ENCODE results near the gene KNDC1.
"Not testable (repeated sequence)": the region's sequence is repeated elsewhere in the genome, so short reads cannot be mapped to it uniquely, and the experiment has no call there.

The KNDC1 gene

DNA sequence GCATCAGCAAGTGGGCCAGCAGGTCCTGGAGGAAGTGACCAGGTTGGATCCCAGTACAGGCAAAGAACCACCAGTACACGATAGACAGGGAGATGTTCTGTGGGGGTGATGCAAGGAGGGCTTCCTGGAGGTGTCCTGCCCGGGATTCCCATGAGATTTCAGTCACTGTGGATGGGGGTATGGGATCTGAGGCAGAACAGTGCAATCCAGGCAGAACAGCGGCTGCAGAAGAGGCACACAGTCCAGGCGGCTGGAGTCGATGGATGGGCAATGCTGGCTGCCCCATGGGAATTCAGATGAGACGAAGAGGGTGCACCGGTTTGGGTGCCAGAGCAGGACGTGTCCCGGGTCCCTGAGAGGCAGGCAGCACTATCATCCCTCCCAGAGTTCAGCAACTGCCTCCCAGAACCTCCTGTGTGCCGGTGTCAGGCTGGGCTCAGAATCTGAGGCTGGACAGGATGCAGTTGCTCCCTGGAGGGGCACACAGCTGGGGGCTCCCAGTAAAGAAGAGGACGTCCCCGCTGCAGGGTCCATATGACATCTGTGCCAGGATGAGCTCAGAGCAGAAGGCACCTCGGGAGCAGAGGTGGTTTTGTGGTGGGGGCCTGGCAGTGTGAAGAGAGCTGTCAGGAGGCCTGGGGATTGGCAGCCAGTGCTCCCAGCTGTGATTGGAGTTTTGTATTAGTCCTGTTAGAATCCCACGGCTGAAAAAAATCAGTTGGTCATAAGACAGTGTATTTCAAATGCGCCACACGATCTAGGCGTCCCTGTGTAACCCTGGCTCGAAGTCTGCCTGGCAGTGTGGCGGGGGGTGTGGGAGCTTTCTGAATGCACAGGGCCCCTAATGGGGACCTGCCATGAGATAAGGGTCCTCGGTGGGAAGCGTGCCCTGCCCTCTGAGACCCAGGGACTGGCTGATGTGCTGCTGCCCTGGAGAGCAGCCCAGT, 3.2 kb downstream of the KNDC1 start:
- no peak for DNase-seq (ENCODE audit: low spot score)

DNA sequence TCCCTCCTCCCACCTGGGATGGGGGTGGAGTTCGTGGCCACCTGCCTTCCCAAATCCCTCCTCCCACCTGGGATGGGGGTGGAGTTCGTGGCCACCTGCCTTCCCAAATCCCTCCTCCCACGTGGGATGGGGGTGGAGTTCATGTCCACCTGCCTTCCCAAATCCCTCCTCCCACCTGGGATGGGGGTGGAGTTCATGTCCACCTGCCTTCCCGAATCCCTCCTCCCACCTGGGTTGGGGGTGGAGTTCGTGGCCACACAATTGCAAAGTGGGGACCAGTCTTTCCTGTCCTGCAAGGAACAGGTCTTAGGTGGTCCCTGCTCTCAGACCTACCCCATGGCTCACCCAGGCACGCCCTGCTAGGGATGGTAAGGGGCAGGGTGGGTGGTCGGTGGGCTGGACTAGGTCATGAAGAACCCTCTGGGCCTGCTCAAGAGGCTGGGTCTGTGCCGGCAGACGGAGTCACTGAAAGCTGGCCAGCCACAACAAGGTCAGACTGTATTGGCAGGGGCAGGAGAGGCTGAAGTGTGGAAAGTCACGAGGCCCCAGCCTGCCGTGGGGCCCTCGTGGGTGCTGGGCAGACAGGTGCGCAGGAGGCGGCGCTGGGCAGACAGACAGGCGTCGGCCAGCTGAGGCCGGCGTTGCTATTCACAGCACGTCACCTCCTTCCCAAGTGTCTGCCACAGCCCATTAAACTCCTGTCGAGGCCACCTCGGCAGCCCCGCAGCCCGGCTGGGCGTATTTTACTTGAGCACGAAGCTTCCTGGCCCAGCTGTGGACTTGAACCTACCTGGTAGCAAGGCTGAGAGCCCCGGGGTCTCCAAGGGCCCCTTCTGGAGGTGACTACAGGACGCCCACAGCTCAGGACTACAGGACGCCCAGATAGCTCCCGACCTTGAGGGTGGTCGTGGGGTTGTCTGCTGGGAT, 4.1 kb downstream of the KNDC1 start:
- DNase-seq (ENCODE audit: low spot score): no peak

DNA sequence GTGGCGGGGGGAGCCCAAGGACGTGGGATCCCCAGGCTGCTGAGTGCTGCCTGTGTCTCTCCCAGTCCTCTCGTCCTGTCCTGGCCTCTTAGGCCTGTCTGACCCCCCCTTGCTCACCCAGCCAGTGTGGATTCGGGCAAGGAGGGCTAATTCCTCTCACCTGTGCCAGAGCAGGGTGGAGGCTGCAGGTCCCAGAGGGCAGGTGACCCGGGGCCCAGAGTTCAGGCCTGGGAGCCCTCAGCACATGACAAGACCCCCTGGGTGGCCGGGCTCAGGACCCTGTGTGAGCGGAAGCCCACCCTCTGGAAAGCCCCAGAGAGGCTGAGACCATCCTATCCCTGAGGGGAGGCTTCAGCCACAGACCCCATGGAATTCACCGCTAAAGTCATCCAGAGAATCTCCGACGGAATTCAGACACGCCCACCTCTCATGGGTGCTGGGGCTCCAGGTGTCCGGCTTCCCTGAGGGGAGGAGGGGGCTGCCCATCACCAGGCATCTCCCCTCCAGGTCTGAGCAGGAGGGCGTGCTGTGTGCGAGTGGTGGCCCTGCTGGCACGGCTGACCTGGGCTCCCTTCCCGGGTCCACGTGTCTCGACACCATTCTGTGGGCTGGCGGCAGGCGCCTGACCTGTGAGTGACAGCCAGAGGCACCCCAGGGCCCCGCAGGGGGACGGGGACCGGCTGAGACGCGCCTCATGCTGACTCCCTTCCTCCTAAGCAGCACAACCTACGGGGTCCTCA, 5.0 kb downstream of the KNDC1 start:
- DNase-seq (ENCODE audit: low spot score): no peak

DNA sequence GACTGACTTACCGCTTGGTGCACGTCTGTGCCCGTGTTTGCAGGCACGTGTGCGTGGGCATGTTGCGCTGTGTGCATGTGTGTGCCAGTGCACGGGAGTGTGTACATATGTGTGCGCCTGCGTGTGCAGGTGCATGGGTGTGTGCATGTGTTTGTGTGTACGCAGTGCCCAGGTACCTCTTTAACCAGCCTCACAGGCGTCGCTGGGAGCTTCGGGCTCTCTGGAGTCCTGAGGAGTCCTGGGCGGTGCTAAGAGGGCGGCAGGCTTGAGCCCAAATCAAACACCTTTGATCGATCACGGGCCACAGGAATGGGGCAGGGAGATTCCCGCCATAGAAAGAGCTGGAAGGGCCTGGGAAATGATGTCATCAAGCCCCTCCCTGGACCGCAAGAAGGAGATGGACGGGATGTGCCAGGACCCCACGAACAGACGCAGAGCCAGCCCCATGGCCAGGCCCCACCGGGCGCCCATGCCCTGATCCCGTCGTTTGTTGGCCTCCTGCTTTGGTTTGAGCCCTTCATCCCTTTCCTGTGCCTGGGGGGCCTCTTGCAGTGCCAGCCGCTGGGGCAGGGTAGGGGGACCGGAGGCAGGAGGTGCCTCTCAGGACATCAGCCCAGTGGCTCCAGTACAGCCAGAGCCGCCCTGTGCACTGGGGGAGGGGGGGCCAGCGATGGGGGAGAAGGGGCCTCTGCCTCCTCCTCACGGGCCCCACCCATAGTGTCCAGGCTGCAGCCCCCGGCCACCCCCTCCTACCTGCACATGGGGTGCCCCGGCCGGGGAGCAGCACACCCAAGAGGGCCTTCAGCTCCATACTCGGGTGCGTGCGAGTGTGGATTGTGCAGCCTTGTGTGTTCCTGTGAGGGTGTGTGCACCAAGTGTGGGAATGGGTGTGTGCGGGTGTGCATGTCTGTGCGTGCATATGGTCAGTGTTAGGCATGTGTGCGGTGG, 5.8 kb downstream of the KNDC1 start:
- DNase-seq (ENCODE audit: low spot score): no peak

DNA sequence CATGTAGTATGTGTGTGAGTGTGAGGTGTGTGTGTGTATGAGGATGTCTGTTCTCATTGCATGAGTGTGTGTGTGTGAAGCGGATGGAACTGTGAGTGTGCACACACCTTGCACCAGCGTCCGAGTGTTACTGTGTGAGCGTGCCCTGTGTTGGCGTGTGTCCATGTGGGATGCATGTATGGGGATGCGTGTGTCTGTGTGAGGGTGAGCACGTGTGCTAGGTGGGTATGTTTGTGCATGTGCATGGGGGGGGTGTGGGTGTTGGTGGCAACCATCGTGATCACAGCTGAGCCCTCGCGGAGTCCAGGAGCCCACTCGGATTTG, 6.4 kb downstream of the KNDC1 start:
- no peak for DNase-seq (ENCODE audit: low spot score)

DNA sequence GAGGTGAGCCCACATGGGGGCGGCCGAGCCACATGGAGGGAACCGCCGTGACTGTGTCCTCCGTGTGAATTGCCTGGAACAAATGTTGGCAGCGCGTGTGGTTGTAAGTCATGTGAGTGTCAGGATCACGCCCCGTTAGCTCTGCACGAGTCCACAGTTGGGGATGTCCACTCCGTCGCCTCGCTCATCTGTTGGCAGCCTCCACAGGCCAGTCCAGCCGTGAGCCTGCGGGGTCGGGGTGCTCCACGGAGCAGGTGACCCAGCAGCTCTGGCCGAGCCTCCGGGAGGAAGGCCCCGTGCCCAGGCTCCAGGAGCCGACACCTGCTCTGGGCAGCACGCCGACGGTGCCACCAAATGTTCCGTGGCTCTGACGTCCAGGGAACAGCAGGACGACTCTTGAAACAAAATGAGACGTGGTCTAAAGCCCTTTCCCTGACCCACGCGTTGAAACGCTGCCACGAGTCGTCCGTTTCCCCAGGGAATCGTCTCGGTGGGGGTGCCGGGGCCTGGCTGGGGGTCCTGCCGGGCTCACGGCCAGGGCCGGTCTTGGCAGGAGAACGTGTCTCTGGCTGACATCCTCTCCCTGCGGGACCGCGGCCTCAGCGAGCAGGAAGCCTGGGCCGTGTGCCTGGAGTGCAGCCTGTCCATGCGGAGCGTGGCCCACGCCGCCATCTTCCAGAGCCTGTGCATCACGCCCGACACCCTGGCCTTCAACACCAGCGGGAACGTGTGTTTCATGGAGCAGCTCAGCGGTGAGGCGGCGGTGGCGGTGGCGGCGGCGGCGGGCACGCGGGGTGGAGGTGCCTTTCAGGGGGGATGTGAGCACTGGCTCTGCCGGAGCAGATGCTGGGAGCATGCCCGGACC, 7.0 kb downstream of the KNDC1 start:
- DNase-seq (ENCODE audit: low spot score): no peak

DNA sequence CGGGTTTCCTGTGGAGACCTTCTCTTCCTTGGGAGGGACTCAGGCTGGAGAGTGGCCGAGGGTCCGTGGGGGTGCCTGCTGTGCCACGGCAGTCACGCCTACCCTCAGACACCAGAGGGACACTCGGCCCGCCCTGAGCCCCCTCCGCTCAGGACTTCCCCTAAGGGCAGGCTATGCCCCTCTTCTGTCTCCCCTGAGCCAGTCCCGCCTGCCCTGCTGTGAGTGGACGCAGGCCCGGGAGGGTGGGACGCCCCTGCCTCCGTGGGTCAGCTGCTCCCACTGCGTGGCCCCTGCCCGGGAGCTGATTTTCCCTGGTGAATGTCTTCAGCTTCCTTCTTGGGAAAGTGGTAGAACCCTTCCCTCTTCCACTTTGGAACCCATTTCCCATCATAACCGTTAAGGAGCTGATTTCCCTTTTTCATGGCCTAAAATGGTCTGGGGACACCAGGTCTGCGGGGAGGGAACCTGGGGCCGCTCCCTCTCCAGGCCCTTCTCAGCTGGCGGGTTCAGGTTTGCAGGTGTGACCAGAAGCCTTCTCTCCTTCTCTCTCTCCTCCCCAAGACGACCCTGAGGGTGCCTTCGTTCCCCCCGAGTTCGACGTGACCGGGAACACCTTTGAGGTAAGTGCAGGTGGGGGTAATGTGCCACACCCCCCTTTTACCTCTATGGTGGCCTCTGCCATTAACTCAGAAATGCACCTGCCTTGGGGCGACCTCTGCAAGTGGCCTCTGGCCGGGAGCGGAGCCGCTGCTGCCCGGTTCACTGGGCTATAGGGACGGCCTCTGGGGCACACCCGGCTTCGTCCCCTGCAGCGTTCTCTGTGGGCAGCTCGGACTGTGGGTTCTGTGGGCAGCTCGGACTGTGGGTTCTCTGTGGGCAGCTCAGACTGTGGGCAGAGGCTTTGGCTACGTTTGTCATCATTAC, 7.9 kb downstream of the KNDC1 start:
- no peak for DNase-seq (ENCODE audit: low spot score)

DNA sequence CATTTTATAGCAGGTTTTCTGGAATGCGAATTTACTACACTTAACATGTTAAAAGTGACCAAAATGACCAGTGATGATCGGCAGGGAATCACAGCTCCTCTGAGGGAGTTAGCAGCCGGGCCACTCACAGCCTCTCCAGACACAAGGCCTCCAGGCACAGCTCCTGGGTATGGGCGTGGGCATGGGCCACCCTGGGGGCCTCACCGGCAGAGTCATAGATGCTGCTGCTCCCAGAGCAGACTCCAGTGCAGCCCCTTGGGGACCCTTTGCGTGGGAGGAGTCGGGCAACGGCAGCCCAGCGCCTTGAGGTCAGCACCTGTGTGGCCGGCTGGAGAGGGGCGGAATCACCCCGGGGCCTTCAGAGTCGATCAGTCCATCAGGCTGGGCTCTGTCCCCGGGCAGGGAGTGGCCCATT, 8.6 kb downstream of the KNDC1 start:
- DNase-seq (ENCODE audit: low spot score): no peak

DNA sequence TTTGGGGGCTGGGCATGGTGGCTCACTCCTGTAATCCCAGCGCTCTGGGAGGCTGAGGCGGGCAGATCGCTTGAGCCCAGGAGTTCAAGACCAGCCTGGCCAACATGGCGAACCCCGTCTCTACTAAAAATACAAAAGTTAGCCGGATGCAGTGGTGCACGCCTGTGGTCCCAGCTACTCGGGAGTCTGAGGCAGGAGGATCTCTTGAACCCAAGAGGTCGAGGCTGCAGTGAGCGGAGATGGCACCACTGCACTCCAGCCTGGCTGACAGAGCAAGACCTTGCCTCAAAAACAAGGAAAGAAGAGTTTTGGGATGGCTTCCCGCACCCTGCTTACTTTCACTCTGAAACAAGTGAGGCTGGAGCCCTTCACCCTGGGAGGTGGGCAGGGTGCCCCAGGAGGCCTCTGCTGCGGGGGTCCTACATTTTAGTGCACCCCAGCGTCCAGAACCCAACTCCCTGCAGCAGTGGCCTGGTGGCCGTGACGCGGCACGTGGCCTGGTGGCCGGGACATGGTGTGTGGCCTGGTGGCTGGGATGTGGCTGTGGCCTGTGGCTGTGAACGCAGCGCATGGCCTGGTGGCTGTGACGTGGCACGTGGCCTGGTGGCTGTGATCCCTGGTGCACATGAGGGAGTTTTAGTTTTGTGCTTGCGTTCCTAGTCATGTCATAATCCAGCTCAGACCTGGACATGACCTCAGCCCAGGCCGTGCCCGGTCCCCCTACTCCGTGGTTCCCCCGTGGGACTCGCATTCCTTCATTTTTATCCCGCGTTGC, 9.3 kb downstream of the KNDC1 start:
- no peak for DNase-seq (ENCODE audit: low spot score)

DNA sequence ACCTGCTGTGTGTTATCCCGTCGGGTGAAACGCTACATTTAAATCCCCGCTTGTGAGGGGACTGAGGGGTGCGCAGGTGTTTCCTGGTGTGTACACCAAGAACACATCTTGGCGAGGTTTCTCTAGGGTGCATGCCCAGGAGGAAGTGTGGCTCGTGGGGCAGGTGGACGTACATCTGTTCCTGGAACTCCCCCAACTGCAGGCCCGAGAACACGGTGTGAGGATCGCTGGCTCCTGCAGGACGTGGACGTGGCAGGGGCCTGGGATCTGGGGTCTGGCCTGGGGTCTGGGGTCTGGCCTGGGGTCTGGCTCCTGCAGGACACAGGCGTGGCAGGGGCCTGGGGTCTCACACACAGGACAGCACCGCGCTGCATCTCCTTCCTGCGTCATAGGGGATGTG, 10.1 kb downstream of the KNDC1 start:
- no peak for DNase-seq (ENCODE audit: low spot score)

DNA sequence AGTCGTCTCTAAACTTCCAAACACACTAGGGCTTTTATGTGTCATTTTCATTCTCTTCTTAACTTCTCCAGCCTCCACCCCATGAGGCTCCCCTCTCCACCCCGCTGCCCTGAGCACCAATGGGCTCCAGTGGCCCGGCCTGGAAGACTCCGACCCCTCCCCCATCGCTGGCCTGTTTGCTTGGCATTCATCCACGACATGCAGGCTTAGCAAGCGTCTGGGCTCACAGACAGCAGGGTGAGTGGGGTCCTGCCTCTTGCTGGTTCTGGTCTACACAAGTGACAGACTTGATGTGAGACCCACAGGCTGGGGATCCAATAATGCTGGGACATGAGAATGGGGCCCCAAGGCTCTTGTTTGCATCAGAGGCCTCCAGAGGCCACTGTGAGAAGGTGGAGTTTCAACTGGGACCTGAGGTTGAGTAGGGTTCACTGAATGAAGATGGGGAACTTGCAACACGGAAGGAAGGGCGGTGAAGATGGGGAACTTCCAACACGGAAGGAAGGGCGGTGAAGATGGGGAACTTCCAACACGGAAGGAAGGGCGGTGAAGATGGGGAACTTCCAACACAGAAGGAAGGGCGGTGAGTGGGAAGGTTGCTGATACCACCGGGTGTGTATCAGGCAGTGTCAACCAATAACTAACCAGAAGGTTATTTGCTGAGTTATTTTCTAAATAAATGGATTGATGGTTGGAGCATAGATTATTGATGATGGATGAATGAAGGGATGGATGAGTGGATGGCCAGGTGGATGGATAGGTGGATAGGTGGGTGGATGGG, 14.0 kb downstream of the KNDC1 start:
- DNase-seq (ENCODE audit: low spot score): no peak

DNA sequence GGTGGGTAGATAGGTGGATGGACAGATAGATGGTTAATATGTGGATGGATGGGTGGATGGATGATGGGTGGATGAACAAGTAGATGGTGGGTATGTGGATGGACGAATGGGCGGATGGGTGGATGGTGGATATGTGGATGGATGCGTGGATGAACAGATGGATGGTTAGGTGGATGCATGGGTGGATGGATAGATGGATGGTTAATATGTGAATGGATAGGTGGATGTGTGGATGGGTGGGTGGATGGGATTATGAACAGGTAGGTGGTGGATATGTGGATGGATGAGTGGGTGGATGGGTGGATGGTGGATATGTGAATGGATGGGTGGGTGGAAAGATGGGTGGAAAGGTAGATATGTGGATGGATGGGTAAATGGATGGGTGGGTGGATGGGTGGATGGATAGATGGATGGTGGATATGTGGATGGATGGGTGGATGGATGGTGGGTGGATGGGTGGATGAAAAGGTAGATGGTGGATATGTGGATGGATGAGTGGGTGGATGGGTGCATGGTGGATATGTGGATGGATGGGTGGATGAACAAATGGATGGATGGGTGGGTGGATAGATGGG, 14.8 kb downstream of the KNDC1 start:
- DNase-seq (ENCODE audit: low spot score): no peak

DNA sequence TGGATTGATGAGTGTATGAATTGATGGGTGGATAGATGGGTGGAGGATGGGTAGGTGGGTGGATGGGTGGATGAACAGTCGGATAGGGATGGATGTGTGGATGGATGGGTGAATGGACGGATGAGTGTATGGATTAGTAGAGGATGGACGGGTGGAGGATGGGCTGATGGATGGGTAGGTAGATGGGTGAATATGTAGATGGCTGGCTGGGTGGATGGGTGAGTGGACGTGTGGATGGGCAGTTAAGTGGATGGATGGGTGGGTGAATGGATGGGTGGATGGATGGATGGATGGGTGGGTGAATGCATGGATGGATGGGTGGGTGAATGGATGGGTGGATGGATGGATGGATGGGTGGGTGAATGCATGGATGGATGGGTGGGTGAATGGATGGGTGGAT, 15.6 kb downstream of the KNDC1 start:
- DNase-seq (ENCODE audit: low spot score): not testable (repeated sequence)

DNA sequence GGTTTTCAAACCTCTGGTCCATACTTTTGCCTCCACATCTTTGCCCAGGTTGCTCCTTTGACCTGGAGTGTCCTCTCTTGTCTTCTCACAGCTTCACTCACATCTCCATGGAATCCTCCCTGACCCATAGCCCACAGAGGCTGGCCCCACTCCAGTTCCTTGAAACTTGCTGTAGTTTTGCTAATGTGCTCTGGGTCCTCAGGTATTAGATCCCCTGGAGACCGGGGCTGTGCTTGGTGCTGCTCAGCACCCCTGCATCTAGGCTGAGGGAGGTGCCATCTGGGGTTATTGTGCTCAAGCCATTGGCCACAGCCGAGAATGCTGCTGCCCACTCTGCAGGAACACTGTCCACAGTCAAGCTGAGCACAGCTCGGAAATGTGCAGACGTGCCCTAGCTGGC, 16.5 kb downstream of the KNDC1 start:
- no peak for DNase-seq (ENCODE audit: low spot score)

DNA sequence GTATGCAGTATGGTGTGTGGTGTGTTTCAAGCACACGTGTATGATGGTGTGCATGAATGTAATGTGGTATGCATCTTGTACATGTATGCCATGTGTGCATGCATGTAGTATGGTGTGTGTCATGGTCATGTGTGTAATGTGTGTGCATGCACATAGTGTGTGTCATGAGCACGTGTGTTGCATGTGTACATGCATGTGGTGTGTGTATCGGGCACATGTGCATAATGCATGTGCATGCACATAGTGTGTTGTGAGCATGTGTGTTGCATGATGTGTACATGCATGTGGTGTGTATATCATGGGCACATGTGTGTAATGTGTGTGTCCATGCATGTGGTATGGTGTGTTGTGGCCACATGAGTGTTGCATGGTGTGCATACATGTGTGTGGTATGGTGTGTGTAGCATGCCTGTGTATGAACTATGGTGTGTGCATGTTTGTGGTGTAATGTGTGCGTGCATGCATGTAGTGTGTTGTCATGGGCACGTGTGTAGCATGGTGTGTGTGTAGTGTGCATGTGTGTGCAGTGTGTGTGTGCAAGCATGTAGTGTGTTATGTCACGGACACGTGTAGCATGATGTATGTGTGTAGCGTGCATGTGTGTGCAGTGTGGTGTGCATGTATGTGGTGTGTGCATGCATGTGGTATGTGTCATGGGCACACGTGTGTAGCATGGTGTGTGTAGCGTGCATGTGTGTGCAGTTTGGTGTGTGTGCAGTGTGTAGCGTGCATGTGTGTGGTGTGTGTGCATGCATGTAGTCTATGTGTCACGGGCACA, 17.6 kb downstream of the KNDC1 start:
- no peak for DNase-seq (ENCODE audit: low spot score)

DNA sequence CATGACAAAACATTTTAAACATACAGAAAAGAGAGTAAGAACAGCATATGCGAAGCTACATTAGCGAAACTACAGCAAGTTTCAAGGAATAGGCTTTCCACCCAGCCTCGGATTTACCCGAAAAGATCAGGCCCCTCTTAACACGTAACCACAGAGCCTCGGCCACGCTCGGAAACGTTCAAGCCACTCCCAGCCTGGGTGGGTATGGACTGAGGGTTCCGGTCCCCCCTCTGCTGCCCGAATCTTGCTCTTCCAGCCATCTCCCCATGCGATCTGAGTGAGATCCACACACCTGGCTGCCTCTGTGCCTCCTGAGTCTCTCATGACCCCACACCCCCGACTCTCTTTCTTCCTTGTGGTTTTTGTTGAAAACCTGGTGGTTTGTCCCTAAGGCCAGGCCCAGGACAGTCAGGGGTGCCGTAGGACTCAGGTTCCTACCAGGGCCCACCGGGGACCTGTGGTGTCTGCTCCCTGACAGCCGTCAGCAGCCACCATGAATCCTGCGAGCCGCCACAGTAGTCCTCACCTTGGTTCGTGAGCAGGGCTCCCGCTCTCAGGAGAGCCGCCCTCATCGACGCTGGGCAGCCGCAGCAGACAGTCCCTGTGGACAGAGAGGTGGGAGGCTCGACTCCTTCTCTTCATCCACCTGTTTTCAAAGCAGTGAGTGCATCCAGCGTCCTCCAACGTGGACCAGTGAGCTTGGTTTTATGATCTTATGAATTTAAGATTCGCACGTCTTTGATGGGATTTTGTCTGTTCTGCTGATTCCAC, 18.5 kb downstream of the KNDC1 start:
- no peak for DNase-seq (ENCODE audit: low spot score)

All from AG20443 (cell line).